Loucy (cell line): ENCODE results near the gene ST6GAL2.
A peak's percentile ranks its signal among the peaks of the same experiment; 100 is the strongest.

Experiments used
- H2AFZ ChIP-seq: fragments of 200-600 bp; sonication (generic); 2 replicates; pipeline ENCODE4 v1.6.0; 2016; ENCODE audit warnings: antibody characterized with exemption, mild to moderate bottlenecking, low read length, moderate library complexity
- H3F3A ChIP-seq: fragments of 200-600 bp; 2 replicates; pipeline ENCODE4 v1.6.0; 2016; ENCODE audit warnings: antibody characterized with exemption, low read depth, mild to moderate bottlenecking
- H3K27me3 ChIP-seq: fragments of 200-600 bp; sonication (generic); 2 replicates; pipeline ENCODE4 v1.6.1; 2014; ENCODE audit warnings: low read length, mild to moderate bottlenecking; ENCODE audit not compliant: insufficient read depth, poor library complexity, severe bottlenecking
- H3K36me3 ChIP-seq: fragments of 200-600 bp; sonication (generic); 2 replicates; pipeline ENCODE4 v1.6.1; 2016; ENCODE audit warnings: low read length; ENCODE audit not compliant: insufficient read depth
- H3K4me1 ChIP-seq: fragments of 200-600 bp; sonication (generic); 2 replicates; pipeline ENCODE4 v1.5.1; 2014; ENCODE audit warnings: low read length, mild to moderate bottlenecking; ENCODE audit not compliant: insufficient read depth, poor library complexity, severe bottlenecking
- H3K4me2 ChIP-seq: fragments of 200-600 bp; sonication (generic); 2 replicates; pipeline ENCODE4 v1.6.0; 2014; ENCODE audit warnings: antibody characterized with exemption, low read length, low read depth, mild to moderate bottlenecking; ENCODE audit not compliant: poor library complexity, severe bottlenecking
- H3K4me3 ChIP-seq: fragments of 200-600 bp; sonication (generic); 2 replicates; pipeline ENCODE4 v1.5.1; 2014; ENCODE audit warnings: low read length, mild to moderate bottlenecking, mixed read lengths; ENCODE audit not compliant: poor library complexity, severe bottlenecking
- H3K79me2 ChIP-seq: fragments of 200-600 bp; sonication (generic); 2 replicates; pipeline ENCODE4 v1.6.1; 2014; ENCODE audit warnings: low read length; ENCODE audit not compliant: insufficient read depth
- H3K9ac ChIP-seq: fragments of 200-600 bp; sonication (generic); 2 replicates; pipeline ENCODE4 v1.6.0; 2014; ENCODE audit warnings: mild to moderate bottlenecking, low read depth, low read length, moderate library complexity; ENCODE audit not compliant: poor library complexity, severe bottlenecking
- H3K9me2 ChIP-seq: fragments of 200-600 bp; sonication (generic); replicated peaks from 2 replicates; pipeline ENCODE4 v1.6.1; 2016; ENCODE audit warnings: low read depth, low read length, mixed read lengths
- H3K9me3 ChIP-seq: fragments of 200-600 bp; sonication (generic); 2 replicates; pipeline ENCODE4 v1.6.1; 2014; ENCODE audit warnings: mild to moderate bottlenecking, antibody characterized with exemption, low read length, low read depth; ENCODE audit not compliant: insufficient read depth
- H4K20me1 ChIP-seq: fragments of 200-600 bp; sonication (generic); 2 replicates; pipeline ENCODE4 v1.6.0; 2014; ENCODE audit warnings: antibody characterized with exemption, low read length, mild to moderate bottlenecking; ENCODE audit not compliant: insufficient read depth, poor library complexity, severe bottlenecking
- EZH2phosphoT487 ChIP-seq: fragments of 200-600 bp; IDR thresholded peaks from 2 replicates; pipeline ENCODE4 v1.6.1; 2018; ENCODE audit warnings: antibody characterized with exemption, mild to moderate bottlenecking, moderate library complexity, borderline replicate concordance
- TF ChIP-seq, protein P1 (sequence below): fragments of 200-600 bp; sonication (generic); conservative IDR thresholded peaks from 2 replicates; pipeline ENCODE4 v1.5.1; 2014; ENCODE audit warnings: mild to moderate bottlenecking, antibody characterized with exemption, low read length

ST6GAL2 gene

DNA sequence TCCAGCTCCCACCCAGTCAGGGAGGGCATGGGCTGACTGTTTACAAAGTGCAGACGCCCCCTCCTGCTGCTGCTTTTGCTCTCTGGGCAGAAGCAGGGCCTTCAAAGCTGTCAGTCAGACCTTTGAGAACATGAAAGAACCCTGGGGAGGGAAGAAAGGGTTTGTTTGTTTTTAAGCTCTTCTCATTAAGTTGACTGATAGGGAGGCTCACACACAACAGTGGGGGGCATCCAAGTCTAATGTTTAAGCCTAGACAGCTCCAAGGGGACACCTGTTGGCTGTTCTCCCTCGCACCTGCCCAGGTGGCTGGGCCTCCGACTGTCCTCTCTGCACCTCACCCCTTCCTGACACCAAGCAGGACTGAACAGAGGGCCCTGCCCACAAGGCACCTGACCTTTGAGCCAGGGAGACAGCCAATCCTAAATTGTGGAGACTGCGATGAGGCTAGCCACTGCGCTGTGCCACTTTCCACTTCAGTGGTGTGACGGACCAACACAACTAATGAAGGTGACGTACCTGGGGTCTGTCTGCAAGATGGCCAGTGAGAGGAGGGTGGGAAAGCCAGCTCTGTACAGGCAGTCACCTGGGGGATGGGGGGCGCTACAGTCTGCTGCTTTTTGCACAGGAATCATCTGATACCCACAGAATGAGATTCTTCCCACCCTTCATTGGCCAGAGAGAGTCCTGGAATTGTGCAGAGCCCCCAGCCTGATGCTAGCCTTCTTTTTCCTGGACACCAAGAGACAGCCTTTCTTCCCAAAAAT, 16.3 kb downstream of the ST6GAL2 start:
- Histone ChIP-seq H3K79me2 (no peaks in the 10 kb centered on the region), H3K4me2 (no peak overlapping the region), H3K9me3 (no peaks in the 10 kb centered on the region), H4K20me1 (no peaks in the 10 kb centered on the region), H3F3A (no peaks in the 10 kb centered on the region), H3K9me2 (no peaks in the 10 kb centered on the region), H3K4me3 (no peak overlapping the region), H2AFZ (no peak overlapping the region), H3K4me1 (no peaks in the 10 kb centered on the region), H3K9ac (no peak overlapping the region), H3K36me3 (no peaks in the 10 kb centered on the region), H3K27me3 (no peaks in the 10 kb centered on the region)
- TF ChIP-seq, protein P1, sequence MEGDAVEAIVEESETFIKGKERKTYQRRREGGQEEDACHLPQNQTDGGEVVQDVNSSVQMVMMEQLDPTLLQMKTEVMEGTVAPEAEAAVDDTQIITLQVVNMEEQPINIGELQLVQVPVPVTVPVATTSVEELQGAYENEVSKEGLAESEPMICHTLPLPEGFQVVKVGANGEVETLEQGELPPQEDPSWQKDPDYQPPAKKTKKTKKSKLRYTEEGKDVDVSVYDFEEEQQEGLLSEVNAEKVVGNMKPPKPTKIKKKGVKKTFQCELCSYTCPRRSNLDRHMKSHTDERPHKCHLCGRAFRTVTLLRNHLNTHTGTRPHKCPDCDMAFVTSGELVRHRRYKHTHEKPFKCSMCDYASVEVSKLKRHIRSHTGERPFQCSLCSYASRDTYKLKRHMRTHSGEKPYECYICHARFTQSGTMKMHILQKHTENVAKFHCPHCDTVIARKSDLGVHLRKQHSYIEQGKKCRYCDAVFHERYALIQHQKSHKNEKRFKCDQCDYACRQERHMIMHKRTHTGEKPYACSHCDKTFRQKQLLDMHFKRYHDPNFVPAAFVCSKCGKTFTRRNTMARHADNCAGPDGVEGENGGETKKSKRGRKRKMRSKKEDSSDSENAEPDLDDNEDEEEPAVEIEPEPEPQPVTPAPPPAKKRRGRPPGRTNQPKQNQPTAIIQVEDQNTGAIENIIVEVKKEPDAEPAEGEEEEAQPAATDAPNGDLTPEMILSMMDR = no peak
- no peak for TF ChIP-seq EZH2phosphoT487

DNA sequence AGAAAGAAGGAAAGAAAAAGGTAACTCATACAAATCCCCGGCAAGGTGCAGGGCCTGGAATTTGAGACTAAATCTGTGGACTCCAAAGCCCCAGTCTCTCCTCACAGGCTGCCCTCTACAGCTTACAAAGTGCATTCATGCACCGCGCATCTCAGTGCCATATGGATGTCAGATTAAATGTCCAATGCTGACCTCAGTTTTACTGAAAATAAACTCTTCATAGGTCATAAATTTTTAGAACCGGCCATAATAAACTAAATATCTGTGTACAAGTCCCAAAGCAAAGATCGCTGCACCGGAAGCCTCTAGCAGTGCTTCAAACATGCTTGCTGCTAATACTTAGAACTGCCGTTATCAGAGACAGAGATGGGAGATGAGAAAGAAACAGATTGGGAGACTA, 17.7 kb downstream of the ST6GAL2 start:
- Histone ChIP-seq H3K9me3 (no peaks in the 10 kb centered on the region), H3K4me3 (no peak overlapping the region), H3K4me2 (no peak overlapping the region), H3K27me3 (no peaks in the 10 kb centered on the region), H3K36me3 (no peaks in the 10 kb centered on the region), H3K4me1 (no peaks in the 10 kb centered on the region), H2AFZ (no peak overlapping the region), H4K20me1 (no peaks in the 10 kb centered on the region), H3K9me2 (no peaks in the 10 kb centered on the region), H3F3A (no peaks in the 10 kb centered on the region), H3K79me2 (no peaks in the 10 kb centered on the region), H3K9ac (no peak overlapping the region)
- no peak for TF ChIP-seq EZH2phosphoT487
- TF ChIP-seq, protein P1 = peak; percentile 77

DNA sequence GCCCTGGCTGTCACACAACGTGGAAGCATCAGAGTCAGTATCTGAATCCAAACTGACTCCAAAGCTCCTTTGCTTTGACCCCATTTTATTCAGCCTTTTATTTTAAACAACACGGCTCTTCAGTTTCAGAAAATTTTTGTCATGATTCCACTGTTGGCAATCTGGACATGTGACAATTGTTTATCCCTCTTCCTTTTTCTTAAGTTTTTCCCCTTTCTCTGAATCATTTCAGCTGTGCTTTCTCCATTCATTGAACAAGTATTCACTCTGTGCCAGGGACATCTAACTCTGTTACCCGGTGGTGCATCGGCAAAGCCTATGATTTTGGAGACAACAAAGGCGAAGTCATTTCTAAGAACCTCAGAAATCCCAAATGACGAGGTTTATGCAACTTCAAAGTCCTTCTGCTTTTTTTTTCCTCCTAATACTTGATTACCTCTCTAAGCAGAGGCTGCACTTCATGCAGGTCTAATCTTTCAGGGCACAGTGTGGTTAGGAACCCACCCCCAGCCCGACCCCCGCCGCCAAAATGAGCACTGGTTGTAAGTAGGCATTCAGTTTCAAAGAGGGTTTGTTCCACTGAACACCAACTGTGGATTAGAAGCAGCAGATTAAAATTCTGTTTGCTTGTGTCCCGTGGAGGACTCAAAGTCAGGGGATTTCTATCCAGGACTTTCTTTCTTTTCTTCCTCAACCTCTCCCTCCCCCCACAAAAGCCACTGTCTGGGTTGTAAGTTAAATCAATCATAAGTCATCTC, 18.6 kb downstream of the ST6GAL2 start:
- Histone ChIP-seq H3K27me3 (no peaks in the 10 kb centered on the region), H3K4me2 (no peak overlapping the region), H3K4me3 (no peak overlapping the region), H3K9me2 (no peaks in the 10 kb centered on the region), H3K9me3 (no peaks in the 10 kb centered on the region), H2AFZ (no peak overlapping the region), H3K79me2 (no peaks in the 10 kb centered on the region), H4K20me1 (no peaks in the 10 kb centered on the region), H3K36me3 (no peaks in the 10 kb centered on the region), H3K9ac (no peak overlapping the region), H3F3A (no peaks in the 10 kb centered on the region), H3K4me1 (no peaks in the 10 kb centered on the region)
- TF ChIP-seq, protein P1 = no peak
